Cardiac fibroblast (primary cell): ENCODE measurements around the gene EYS.

Experiments
- DNase-seq, 2 donors: peaks; one replicate each; pipeline versions ENCODE4 v3.0.0 to v3.0.0-alpha.2; 2010; ENCODE audit warnings: low read depth in 2 of 2
- H3K4me3 ChIP-seq, 2 donors: replicated peaks in 1 of 2; 1 replicate in 1 of 2; 2 replicates in 1 of 2; pipeline ENCODE4 v1.5.1; 2011; ENCODE audit warnings: low read depth in 2 of 2, low read length in 2 of 2, mild to moderate bottlenecking in 2 of 2, moderate library complexity in 1 of 2
- CTCF ChIP-seq: IDR thresholded peaks from one replicate; pipeline ENCODE4 v1.5.1; 2011; ENCODE audit warnings: low read depth, mild to moderate bottlenecking, low read length, inconsistent platforms

EYS gene

GRCh38 chr6:65149841-65150240 is 557.2 kb downstream of the EYS start:
- H3K4me3 ChIP-seq: no peak overlapping the region
- no peak for TF ChIP-seq CTCF
- DNase-seq: no peak

GRCh38 chr6:65148839-65149238 is 558.2 kb downstream of the EYS start:
- no peak for DNase-seq
- no peak for TF ChIP-seq CTCF
- no peak overlapping the region for H3K4me3 ChIP-seq

- no peak overlapping the region for H3K4me3 ChIP-seq
- DNase-seq: no peak
- TF ChIP-seq CTCF: no peak
These were observed 571.5 kb downstream of the EYS start for GRCh38 chr6:65135567-65135966.

GRCh38 chr6:65126667-65127066 is 580.4 kb downstream of the EYS start:
- TF ChIP-seq CTCF: no peak
- H3K4me3 ChIP-seq: no peak overlapping the region
- peak in 1 of 2 donors; percentile 2 for DNase-seq

- no peak for TF ChIP-seq CTCF
- H3K4me3 ChIP-seq: no peak overlapping the region
- DNase-seq: peak in 1 of 2 donors; percentile 67
These were observed 583.5 kb downstream of the EYS start for GRCh38 chr6:65123521-65123920.

- DNase-seq: peak in 1 of 2 donors; percentile 0
- TF ChIP-seq CTCF: no peak
- H3K4me3 ChIP-seq: no peak overlapping the region
These were observed 589.1 kb downstream of the EYS start for GRCh38 chr6:65117817-65118409.

GRCh38 chr6:65116326-65116725 is 590.7 kb downstream of the EYS start:
- no peak for TF ChIP-seq CTCF
- no peak overlapping the region for H3K4me3 ChIP-seq
- DNase-seq: no peak
